Measurements from ENCODE around the gene COPZ2. TPM values are rescaled to one million over a fixed set of nuclear protein-coding genes. Genes with fewer than 3 reads are reported as not detected.

Gene COPZ2
- total RNA-seq, 1 experiment from 2014 or later, result not detected

DNA sequence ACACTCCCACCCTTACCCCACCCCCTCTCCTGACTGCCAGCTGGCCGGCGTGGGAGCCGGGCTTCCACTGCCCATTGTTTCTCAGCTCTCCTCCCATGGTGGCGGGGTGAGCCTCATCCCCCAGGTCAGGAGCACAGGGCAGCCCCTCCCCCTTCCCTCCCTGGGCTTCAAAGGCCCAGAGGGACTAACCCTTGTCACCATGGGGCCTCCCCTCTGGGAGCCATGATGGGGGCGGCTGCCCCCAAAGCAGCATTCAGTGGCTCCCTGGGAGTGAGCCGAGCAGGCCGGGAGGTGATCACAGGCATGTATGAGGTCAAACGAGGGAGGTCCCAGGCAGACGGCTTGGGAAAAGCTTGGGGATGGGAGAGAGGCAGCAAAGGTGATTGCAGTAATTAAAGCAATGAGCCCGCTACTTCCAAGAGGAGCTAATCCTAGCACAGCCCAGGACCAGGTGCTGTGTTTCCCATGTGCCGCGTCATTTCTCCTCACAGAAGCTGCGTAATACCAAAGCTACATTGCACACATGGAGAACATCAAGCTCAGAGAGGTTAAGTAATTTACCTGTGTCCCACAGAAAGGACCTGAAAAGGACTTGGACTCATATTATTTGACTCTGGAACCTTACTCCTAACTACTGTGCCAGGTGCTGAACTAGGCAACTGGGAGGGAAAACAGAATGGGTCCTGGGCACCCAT is 42.2 kb downstream of the COPZ2 start:
- H3K27me3 ChIP-seq (ENCODE audit: insufficient read depth, low read length), result no peaks in the 10 kb centered on the region
- DNase-seq (ENCODE audit: low read depth, low spot score) (no peak), ATAC-seq (no peak)
- H3K4me1 ChIP-seq (ENCODE audit: control insufficient read depth in 1 of 2, insufficient read depth in 2 of 2, low read length in 2 of 2), result peaks cover 0 to 9% of the 10 kb centered on the region in 2 experiments; a peak in 2 of 4 replicates
- intact Hi-C loops (cut with micrococcal nuclease), result no loop called here
- POLR2A ChIA-PET, result no interaction called here
- H3K36me3 ChIP-seq (ENCODE audit: control insufficient read depth in 1 of 2, insufficient read depth in 2 of 2, low read length in 2 of 2), result no peaks in the 10 kb centered on the region
- H3K4me3 ChIP-seq (replicated peaks in 1 of 2; ENCODE audit: low read depth in 1 of 2, low read length in 2 of 2), result no peak overlapping the region
- BruUV-seq (replicated peaks), result no TSS peak
- no peak overlapping the region for H3K4me2 ChIP-seq (ENCODE audit: low read length)
- H3K79me2 ChIP-seq (ENCODE audit: insufficient read depth, low read length), result no peaks in the 10 kb centered on the region
- no peaks in the 10 kb centered on the region for H4K20me1 ChIP-seq (ENCODE audit: insufficient read depth)
- no peak overlapping the region for H2AFZ ChIP-seq (ENCODE audit: low read depth, low read length, poor library complexity, severe bottlenecking)
- TF ChIP-seq ZNF274 (IDR thresholded peaks at IDR 0.05; ENCODE audit: low read depth, low read length), result no peak
- no peak for TF ChIP-seq ELF1 (IDR thresholded peaks at IDR 0.05; ENCODE audit: borderline replicate concordance, low read depth)
- TF ChIP-seq, protein P1, sequence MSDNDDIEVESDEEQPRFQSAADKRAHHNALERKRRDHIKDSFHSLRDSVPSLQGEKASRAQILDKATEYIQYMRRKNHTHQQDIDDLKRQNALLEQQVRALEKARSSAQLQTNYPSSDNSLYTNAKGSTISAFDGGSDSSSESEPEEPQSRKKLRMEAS (IDR thresholded peaks at IDR 0.05), result no peak
- no peak for TF ChIP-seq ZFX (IDR thresholded peaks at IDR 0.05)
- TF ChIP-seq, protein P2, sequence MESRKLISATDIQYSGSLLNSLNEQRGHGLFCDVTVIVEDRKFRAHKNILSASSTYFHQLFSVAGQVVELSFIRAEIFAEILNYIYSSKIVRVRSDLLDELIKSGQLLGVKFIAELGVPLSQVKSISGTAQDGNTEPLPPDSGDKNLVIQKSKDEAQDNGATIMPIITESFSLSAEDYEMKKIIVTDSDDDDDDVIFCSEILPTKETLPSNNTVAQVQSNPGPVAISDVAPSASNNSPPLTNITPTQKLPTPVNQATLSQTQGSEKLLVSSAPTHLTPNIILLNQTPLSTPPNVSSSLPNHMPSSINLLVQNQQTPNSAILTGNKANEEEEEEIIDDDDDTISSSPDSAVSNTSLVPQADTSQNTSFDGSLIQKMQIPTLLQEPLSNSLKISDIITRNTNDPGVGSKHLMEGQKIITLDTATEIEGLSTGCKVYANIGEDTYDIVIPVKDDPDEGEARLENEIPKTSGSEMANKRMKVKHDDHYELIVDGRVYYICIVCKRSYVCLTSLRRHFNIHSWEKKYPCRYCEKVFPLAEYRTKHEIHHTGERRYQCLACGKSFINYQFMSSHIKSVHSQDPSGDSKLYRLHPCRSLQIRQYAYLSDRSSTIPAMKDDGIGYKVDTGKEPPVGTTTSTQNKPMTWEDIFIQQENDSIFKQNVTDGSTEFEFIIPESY (IDR thresholded peaks at IDR 0.05; ENCODE audit: extremely low read depth, insufficient replicate concordance, low read length), result no peak
- no peak for TF ChIP-seq FOSL1 (IDR thresholded peaks at IDR 0.05; ENCODE audit: low read depth)
- TF ChIP-seq POLR2AphosphoS5 (IDR thresholded peaks at IDR 0.05; ENCODE audit: low read depth, low read length), result no peak
- no peak for TF ChIP-seq SRF (IDR thresholded peaks at IDR 0.05; ENCODE audit: low read depth)
- TF ChIP-seq TCF7L2 (IDR thresholded peaks at IDR 0.05; ENCODE audit: borderline replicate concordance, extremely low read depth, insufficient read depth, insufficient read length), result no peak
- TF ChIP-seq, protein P3, sequence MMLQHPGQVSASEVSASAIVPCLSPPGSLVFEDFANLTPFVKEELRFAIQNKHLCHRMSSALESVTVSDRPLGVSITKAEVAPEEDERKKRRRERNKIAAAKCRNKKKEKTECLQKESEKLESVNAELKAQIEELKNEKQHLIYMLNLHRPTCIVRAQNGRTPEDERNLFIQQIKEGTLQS (IDR thresholded peaks at IDR 0.05), result no peak
- no peak for TF ChIP-seq SP1 (IDR thresholded peaks at IDR 0.05; ENCODE audit: low read depth)
- no peak for TF ChIP-seq EZH2phosphoT487 (IDR thresholded peaks at IDR 0.05; ENCODE audit: borderline replicate concordance)
- no peak for TF ChIP-seq RAD21 (IDR thresholded peaks at IDR 0.05; ENCODE audit: low read depth)
- TF ChIP-seq EGR1 (IDR thresholded peaks at IDR 0.05; ENCODE audit: low read depth), result no peak
- TF ChIP-seq JUND (IDR thresholded peaks at IDR 0.05), result no peak
- TF ChIP-seq, protein P4, sequence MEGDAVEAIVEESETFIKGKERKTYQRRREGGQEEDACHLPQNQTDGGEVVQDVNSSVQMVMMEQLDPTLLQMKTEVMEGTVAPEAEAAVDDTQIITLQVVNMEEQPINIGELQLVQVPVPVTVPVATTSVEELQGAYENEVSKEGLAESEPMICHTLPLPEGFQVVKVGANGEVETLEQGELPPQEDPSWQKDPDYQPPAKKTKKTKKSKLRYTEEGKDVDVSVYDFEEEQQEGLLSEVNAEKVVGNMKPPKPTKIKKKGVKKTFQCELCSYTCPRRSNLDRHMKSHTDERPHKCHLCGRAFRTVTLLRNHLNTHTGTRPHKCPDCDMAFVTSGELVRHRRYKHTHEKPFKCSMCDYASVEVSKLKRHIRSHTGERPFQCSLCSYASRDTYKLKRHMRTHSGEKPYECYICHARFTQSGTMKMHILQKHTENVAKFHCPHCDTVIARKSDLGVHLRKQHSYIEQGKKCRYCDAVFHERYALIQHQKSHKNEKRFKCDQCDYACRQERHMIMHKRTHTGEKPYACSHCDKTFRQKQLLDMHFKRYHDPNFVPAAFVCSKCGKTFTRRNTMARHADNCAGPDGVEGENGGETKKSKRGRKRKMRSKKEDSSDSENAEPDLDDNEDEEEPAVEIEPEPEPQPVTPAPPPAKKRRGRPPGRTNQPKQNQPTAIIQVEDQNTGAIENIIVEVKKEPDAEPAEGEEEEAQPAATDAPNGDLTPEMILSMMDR (IDR thresholded peaks at IDR 0.05 in 2 of 3, conservative IDR thresholded peaks at IDR 0.05 in 1 of 3; ENCODE audit: borderline replicate concordance in 1 of 3, insufficient read depth in 1 of 3, low read depth in 2 of 3, low read length in 2 of 3), result no peak
- no peak for TF ChIP-seq EZH2 (IDR thresholded peaks at IDR 0.05)
- TF ChIP-seq SIN3A (IDR thresholded peaks at IDR 0.05; ENCODE audit: low read depth), result no peak
- TF ChIP-seq, protein P5, sequence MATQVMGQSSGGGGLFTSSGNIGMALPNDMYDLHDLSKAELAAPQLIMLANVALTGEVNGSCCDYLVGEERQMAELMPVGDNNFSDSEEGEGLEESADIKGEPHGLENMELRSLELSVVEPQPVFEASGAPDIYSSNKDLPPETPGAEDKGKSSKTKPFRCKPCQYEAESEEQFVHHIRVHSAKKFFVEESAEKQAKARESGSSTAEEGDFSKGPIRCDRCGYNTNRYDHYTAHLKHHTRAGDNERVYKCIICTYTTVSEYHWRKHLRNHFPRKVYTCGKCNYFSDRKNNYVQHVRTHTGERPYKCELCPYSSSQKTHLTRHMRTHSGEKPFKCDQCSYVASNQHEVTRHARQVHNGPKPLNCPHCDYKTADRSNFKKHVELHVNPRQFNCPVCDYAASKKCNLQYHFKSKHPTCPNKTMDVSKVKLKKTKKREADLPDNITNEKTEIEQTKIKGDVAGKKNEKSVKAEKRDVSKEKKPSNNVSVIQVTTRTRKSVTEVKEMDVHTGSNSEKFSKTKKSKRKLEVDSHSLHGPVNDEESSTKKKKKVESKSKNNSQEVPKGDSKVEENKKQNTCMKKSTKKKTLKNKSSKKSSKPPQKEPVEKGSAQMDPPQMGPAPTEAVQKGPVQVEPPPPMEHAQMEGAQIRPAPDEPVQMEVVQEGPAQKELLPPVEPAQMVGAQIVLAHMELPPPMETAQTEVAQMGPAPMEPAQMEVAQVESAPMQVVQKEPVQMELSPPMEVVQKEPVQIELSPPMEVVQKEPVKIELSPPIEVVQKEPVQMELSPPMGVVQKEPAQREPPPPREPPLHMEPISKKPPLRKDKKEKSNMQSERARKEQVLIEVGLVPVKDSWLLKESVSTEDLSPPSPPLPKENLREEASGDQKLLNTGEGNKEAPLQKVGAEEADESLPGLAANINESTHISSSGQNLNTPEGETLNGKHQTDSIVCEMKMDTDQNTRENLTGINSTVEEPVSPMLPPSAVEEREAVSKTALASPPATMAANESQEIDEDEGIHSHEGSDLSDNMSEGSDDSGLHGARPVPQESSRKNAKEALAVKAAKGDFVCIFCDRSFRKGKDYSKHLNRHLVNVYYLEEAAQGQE (IDR thresholded peaks at IDR 0.05; ENCODE audit: low read depth), result no peak
- no peak overlapping the region for H3K27ac ChIP-seq (ENCODE audit: low read depth, low read length)
- no peaks in the 10 kb centered on the region for H3K9me3 ChIP-seq (ENCODE audit: control insufficient read depth in 1 of 2, insufficient read depth in 1 of 2, low read depth in 1 of 2, low read length in 2 of 2)
- CTCF ChIA-PET, result no interaction called here
- H3K9me2 ChIP-seq (ENCODE audit: insufficient read depth), result no peaks in the 10 kb centered on the region
- RAD21 ChIA-PET (ENCODE audit: low non-redundant PET in 1 of 2, low total read pairs in 2 of 2, uncharacterized antibody in 2 of 2, unreplicated experiment in 2 of 2), result no interaction called here
- no peak overlapping the region for H3K9ac ChIP-seq (ENCODE audit: low read length)

Measured in HCT116 (cell line).